RCC 7860 (cell line): ENCODE measurements around the gene DNAJC22.
"Not testable (repeated sequence)": the region's sequence is repeated elsewhere in the genome, so short reads cannot be mapped to it uniquely, and the experiment has no call there.

Experiments
- DNase-seq: peaks from one replicate; pipeline ENCODE4 v3.0.0-alpha.2; 2015; ENCODE audit warnings: low spot score
- FAIRE-seq: peaks from 2 replicates; lab custom pipeline; 2012; peaks lifted over from hg19 to GRCh38; lab: Jason Lieb, UNC

DNAJC22 gene

DNA sequence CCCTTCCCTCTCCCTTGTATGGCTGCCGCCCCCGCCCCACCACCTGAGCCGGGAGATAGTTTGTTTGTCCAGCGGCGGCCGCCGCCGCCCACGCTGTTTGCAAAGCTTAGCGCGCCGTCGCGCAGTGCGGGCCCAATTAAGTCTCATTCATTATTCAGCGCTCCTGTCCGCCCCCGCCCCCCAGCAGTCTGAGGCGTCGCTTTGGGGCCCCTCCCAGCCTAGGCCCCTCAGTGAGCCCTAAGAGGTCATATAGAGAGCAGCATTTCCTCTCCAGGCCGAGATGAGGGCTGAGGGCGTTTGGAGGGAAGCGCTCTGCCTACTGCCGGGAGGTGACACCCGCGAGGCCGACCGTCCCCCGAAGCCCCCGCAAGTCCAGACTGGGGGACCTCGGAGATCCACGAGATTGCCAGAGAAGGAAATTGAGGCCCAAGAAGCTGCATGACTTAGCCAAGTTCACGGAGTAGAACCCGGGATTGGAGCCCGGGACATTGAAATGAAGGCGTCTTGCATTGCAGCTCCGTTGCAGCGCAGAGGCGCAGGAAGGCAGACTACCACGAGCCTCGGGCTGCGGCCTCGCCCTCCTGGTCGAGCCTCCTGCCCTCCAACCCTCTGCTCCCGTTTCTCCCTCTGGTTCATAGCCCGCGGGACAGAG, at the start of gene DNAJC22:
TSS of gene DNAJC22 (plus strand) at position 230 of the 652 bp plus-strand sequence. CDS start 1,985 bp downstream, outside the sequence.
- FAIRE-seq (no peak), DNase-seq (no peak)

DNA sequence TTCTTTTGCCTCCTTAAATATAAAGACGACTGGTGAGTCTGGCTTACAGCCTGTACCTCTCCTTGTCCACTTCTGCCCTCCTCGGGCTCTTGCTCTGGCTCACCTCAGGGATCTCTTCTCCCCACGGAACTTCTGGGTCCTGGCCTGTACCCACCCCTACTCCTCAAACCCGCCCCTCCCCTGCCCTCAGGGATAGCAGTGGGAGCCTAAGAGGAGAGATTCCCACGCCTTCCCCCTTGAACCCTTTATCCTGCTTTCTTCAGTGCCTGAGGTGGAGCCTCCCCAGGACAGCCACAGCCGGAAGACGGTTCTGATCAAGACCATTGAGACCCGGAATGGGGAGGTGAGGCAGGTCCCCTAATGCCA, 49.0 kb upstream of the DNAJC22 start:
- DNase-seq (no peak), FAIRE-seq (no peak)

DNA sequence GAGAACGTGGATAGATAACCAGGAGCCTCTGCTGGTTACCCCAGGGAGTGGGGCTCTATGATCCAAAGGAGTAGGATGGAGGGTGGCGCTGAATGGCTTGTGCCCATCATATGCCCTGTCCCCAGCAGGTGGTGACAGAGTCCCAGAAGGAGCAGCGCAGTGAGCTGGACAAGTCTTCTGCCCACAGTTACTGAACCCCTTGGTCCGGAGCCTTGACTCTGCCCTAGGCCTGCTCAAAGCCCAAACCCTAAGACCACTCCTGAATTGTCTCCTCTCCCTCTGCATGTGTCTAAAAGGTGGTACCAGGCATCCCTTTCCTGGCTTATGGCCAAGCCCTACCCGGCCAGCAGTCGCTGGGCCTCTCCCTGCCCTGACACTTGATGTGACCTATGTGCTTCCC, 48.5 kb upstream of the DNAJC22 start:
- no peak for DNase-seq

GRCh38 chr12:49301760-49302159, 44.9 kb upstream of the DNAJC22 start:
- DNase-seq (no peak), FAIRE-seq (no peak)

More for the DNA sequence above, 48.5 kb upstream of the DNAJC22 start:
- FAIRE-seq = no peak

DNA sequence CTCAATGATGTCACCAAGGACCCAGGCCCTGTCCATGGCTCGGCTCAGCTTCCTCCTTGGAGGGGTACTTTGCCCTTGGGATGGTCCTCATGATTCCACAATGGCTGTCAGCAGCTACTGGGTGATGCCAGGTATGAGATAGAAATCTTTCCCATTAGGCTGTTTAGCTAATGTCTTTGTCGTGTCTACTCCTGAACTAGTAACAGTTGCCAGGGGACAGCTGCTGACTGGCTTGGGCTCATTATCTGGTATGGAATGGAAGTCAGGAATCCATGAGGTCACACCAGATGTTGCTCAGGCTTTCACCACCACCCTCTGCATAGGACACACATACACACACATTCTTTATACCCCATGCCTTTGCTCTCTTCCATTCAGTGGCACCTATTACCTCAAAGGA, 42.5 kb upstream of the DNAJC22 start:
- DNase-seq (no peak), FAIRE-seq (no peak)

DNA sequence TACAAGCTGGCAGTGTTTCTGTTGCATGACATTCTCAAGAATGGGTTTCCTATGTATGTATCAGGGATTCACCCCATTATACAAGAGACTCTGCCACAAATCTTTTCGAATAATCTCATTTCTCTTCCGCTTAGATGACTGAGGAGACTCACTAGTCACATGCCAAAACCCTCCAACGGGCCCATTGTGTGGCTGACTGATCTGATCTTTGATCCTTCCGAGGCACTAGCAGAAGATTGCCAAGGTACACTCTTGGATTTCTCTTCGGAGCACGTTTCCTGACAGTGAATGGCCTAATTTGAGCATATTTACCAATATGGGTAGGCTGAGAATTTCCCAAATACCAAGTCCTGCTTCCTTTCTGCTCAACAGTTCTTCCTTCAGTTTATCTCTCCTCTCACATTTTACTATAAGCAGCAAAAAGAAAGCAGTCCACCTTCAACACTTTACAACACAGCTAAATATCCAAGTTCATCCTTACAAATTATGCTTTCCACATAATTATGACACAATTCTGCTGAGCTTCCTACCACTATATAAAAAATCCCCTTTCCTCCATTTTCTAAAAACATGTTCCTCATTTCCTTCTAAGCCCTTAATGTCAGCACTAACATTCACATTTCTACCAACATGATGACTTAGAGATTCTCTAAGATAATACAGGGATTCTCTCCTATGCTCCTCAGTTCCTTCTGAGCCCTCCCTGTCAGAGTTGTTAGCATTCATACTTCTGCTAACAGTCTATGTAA, 40.8 kb upstream of the DNAJC22 start:
- no peak for DNase-seq
- FAIRE-seq = no peak

- FAIRE-seq (no peak), DNase-seq (no peak)
Observed at GRCh38 chr12:49309386-49309785, 37.3 kb upstream of the DNAJC22 start.

- DNase-seq, FAIRE-seq: not testable (repeated sequence)
Observed at GRCh38 chr12:49310451-49311000, 36.2 kb upstream of the DNAJC22 start.

GRCh38 chr12:49314811-49315210, 31.9 kb upstream of the DNAJC22 start:
- FAIRE-seq (no peak), DNase-seq (no peak)

- not testable (repeated sequence) for FAIRE-seq, DNase-seq
Observed at GRCh38 chr12:49317118-49317517, 29.6 kb upstream of the DNAJC22 start.

DNA sequence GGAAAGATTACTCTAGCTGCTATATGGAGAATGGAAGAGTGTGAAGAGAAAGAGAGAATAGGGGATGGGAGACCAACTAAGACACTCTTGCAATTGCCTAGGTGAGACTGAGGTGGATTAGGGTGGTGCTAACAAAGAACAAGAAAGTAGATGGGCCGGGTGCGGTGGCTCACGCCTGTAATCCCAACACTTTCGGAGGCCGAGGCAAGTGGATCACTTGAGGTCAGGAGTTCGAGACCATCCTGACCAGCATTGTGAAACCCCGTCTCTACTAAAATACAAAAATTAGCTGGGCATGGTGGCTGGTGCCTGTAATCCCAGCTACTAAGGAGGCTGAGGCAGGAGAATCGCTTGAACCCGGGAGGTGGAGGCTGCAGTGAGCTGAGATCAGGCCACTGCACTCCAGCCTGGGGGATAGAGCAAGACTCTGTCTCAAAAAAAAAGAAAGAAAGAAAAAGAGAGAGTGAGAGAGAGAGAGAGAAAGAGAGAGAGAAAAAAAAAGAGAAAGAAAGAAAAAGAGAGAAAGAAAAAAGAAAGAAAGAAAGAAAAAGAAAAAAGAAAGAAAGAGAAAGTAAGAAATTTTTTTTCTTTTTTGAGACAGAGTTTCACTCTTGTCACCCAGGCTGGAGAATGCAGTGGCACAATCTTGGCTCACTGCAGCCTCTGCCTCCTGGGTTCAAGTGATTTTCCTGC, 26.1 kb upstream of the DNAJC22 start:
- not testable (repeated sequence) for DNase-seq, FAIRE-seq

GRCh38 chr12:49322367-49322707, 24.4 kb upstream of the DNAJC22 start:
- FAIRE-seq = no peak
- DNase-seq = no peak

DNA sequence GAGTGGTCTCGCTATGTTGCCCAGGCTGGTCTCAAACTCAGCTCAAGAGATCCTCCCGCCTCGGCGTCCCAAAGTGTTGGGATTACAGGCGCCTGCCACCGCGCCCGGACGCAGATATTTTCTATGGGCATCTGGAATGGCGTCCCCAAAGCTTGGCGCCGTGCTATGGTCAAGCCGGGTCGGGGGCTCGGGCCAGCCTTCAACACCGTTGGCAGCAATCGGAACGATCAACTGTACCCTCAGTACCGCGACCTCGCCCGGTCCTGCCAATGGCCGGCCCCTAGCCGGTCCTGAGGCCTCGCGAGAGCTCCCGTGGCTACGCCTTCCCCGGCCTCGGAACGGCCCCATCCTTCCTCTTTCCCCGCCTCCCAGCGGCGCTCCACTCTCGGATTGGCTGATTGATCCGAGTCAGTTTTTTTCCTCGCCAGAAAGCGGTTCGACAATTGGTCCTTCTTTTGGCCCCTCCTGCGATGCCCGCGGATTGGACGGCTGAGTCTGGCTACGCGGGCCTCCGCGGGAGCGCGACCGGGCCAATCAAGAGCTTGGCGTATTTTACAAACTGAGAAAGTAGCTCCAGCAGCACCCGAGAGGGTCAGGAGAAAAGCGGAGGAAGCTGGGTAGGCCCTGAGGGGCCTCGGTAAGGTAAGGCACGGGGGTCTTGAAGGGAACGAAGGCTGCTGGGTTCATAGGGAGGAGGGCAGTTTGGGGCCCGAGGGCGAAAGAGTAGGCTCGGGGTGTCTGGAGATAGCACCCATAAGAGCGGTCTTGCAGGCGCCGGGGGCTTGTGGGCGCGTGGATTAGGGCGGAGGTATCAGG, 23.8 kb upstream of the DNAJC22 start, which contains the start of gene TROAP:
TSS of gene TROAP (plus strand) at position 548 of the 816 bp plus-strand sequence. CDS start 354 bp downstream, outside the sequence.
- peak; percentile 90 for DNase-seq
- peak; percentile 93 for FAIRE-seq

- no peak for FAIRE-seq
- no peak for DNase-seq
Observed at GRCh38 chr12:49323524-49324097, 23.1 kb upstream of the DNAJC22 start.

GRCh38 chr12:49325606-49326005, 21.1 kb upstream of the DNAJC22 start:
- FAIRE-seq = no peak
- DNase-seq = no peak

DNA sequence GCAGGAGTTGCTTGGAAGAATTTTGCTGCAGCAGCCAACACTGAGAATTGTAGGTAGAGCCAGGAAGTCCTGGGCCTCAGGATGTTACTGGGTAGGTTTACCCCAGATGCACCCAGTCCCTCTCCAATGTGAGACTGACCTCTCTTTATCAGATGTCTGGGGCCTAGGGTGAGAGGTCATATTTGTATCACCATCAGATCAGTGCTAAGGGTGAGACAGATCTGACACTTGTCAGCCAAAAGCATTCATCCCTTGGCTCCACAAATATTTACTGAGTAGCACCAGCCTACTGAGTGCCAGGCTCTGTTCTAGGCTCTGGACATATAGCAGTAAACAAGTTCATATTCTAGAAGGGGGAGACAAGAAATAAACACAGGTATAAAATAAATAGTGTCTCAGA, 19.3 kb upstream of the DNAJC22 start:
- no peak for DNase-seq
- no peak for FAIRE-seq

GRCh38 chr12:49327887-49328286, 18.8 kb upstream of the DNAJC22 start:
- DNase-seq (no peak), FAIRE-seq (no peak)

DNA sequence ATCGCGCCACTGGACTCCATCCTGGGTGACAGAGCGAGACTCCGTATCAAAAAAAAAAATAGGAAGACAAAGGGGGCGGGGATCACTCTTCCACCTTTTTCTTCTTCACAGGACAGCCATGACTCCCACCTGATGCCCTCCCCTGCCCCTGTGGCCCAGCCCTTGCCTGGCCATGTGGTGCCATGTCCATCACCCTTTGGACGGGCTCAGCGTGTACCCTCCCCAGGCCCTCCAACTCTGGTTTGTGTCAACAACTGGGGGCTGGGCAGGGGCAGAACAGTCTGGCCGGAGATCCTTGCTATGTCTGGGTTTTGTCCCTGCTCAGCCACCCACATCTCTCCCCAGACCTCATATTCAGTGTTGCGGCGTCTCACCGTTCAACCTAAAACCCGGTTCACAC, 17.9 kb upstream of the DNAJC22 start:
- FAIRE-seq (no peak), DNase-seq (no peak)

DNA sequence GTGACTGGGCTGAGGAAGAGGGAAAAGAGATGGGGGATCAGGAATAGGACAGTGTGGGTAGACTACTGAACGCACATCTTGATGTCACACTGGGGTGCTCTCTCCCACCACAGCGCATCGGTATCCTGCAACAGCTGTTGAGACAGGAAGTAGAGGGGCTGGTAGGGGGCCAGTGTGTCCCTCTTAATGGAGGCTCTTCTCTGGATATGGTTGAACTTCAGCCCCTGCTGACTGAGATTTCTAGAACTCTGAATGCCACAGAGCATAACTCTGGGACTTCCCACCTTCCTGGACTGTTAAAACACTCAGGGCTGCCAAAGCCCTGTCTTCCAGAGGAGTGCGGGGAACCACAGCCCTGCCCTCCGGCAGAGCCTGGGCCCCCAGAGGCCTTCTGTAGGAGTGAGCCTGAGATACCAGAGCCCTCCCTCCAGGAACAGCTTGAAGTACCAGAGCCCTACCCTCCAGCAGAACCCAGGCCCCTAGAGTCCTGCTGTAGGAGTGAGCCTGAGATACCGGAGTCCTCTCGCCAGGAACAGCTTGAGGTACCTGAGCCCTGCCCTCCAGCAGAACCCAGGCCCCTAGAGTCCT, 16.6 kb upstream of the DNAJC22 start:
- DNase-seq = no peak
- no peak for FAIRE-seq
